Measurements from ENCODE around the gene EXOC1L.
A peak's percentile ranks its signal among the peaks of the same experiment; 100 is the strongest.

Gene EXOC1L

DNA sequence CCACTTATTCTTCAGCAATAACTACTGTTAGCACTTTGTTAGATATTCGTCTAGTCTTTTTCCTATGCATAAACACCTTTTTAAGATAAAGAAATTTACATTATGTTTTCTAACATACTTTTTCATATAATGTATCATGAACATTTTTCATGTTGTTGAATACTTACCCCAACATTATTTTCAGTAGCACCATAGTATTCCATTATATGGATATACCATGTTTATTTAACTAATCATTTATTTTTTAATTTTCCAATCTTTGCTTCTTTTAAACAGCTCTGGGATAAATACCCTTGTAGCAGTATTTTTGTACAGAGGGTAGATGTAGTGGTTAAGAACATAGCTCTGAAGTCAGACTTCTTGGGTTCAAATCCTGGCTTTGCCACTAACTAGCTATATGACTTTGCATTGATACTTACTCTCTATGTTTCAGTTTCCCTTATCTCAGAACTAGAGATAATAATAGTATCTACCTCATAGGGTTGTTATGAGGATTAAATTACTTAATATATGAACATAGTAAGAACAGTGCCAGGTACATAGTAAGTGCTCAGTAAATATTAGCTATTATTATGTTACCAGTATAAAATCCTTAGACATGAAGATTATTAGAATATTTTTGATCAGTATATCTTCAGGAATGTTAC, 45.1 kb downstream of the EXOC1L start:
- no peak for TF ChIP-seq CTCF (IDR thresholded peaks at IDR 0.05; ENCODE audit: control insufficient read depth, insufficient read depth, low read depth, low read length, missing control alignments)
- no peak for DNase-seq (ENCODE audit: low read depth)
- no peak overlapping the region for H3K4me3 ChIP-seq (ENCODE audit: control insufficient read depth, low read depth, low read length)

GRCh38 chr4:55865228-55865806, 45.7 kb downstream of the EXOC1L start:
- no peak for TF ChIP-seq CTCF (IDR thresholded peaks at IDR 0.05; ENCODE audit: control insufficient read depth, insufficient read depth, low read depth, low read length, missing control alignments)
- no peak overlapping the region for H3K4me3 ChIP-seq (ENCODE audit: control insufficient read depth, low read depth, low read length)
- DNase-seq (ENCODE audit: low read depth) = no peak

DNA sequence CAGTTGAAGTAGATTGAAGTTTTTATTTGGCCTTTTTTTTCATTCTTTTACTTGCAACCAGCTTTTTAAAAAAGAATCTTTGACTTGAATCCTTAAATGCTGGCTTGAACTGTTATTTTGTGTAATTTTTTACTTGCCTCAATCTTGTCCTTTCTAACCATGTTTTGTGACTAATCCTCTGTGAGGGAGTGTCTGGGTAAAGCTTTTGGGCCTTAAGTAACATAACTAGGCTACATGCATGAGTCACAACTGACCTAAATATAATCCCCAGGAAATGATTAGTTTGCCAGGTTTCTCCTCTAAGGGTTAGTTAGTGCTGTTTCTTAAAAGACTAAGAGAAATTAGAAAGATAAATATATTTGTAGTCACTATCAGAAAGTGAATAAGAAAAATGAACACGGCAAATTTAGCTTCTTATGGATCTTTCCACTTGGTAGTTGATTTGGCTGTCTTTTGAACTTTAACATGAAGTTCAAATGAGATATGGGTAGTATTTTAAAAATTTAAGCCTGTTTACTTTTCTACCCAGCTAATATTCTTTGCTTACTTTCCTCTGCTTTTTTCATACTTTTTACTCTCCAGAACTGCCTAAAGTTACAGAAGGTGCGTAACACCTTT, 46.8 kb downstream of the EXOC1L start:
- no peak overlapping the region for H3K4me3 ChIP-seq (ENCODE audit: control insufficient read depth, low read depth, low read length)
- DNase-seq (ENCODE audit: low read depth) = peak; percentile 85

DNA sequence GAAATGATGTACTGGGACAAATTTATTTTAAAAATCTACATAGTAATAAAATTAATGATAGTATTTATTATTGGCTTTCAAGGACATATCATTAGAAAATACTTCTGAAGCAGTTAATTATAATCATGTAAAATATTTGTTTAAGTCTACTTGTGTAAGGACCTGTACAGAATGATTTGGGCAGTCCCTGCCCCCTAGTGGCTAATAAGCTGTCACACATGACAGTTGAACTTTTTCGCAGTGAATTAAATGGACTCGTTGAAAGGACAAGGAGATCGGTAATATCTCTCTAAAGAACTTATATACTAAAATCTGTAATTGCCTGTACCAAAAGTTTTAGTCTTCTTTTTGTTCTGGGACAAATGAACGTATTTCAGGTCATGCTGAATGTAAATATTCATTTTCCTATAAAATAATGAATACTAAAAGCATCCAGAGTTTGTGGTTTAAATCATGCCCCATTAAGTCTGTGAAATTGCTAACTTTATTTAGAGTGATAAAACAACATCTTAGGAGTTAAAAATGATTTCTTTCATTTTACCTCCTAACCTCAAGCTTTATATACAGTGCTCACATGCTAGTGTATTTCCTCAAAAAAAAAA, 47.5 kb downstream of the EXOC1L start:
- DNase-seq (ENCODE audit: low read depth) = peak; percentile 41
- no peak overlapping the region for H3K4me3 ChIP-seq (ENCODE audit: control insufficient read depth, low read depth, low read length)
- peak; percentile 77 for TF ChIP-seq CTCF (IDR thresholded peaks at IDR 0.05; ENCODE audit: control insufficient read depth, insufficient read depth, low read depth, low read length, missing control alignments)

More for the DNA sequence above, 46.8 kb downstream of the EXOC1L start:
- TF ChIP-seq CTCF (IDR thresholded peaks at IDR 0.05; ENCODE audit: control insufficient read depth, insufficient read depth, low read depth, low read length, missing control alignments) = no peak

DNA sequence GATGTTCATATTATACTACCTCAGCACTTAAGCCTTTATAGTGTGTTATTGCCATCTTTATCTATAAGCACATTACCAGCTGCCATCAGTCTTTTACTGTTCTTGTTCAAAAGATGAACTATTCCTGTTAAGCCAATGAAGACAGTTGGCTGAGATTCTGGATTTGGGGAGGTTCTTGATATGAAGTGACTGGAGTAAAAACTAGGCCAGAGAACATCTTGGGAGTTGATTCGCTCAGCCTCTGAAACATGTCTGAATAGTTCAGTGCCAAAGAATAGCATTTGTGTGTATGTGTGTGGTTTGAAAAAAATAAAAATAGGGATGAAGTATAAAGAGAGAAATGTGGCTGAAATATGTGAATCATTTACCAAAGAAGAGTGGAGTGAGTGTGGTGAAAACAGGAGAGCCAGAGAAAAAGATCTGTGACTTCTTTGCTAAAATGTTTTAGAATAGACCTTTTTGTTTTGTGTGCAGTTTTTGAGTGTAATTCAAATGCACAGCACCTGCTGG, 49.0 kb downstream of the EXOC1L start:
- TF ChIP-seq CTCF (IDR thresholded peaks at IDR 0.05; ENCODE audit: control insufficient read depth, insufficient read depth, low read depth, low read length, missing control alignments) = no peak
- no peak overlapping the region for H3K4me3 ChIP-seq (ENCODE audit: control insufficient read depth, low read depth, low read length)
- no peak for DNase-seq (ENCODE audit: low read depth)

GRCh38 chr4:55871299-55871800, 51.8 kb downstream of the EXOC1L start:
- no peak overlapping the region for H3K4me3 ChIP-seq (ENCODE audit: control insufficient read depth, low read depth, low read length)
- TF ChIP-seq CTCF (IDR thresholded peaks at IDR 0.05; ENCODE audit: control insufficient read depth, insufficient read depth, low read depth, low read length, missing control alignments) = no peak
- no peak for DNase-seq (ENCODE audit: low read depth)
